HEK293 (cell line): Measurements from ENCODE around the gene DCAF8.

Experiments
- CTCF ChIP-seq: fragments of 450-650 bp; formaldehyde crosslinking; IDR thresholded peaks from 2 replicates; pipeline ENCODE4 v1.5.1; 2016; ENCODE audit warnings: missing biosample characterization, missing genetic modification characterization
- REST ChIP-seq: fragments of 450-650 bp; formaldehyde crosslinking; IDR thresholded peaks from 2 replicates; pipeline ENCODE4 v1.5.1; 2016; ENCODE audit warnings: missing biosample characterization, missing genetic modification characterization
- ZFP41 ChIP-seq: fragments of 450-650 bp; formaldehyde crosslinking; IDR thresholded peaks from 2 replicates; pipeline ENCODE4 v1.5.1; 2016; ENCODE audit warnings: missing biosample characterization, missing genetic modification characterization, borderline replicate concordance
- ZSCAN30 ChIP-seq: fragments of 450-650 bp; IDR thresholded peaks from 2 replicates; pipeline ENCODE4 v1.5.1; 2018; ENCODE audit warnings: missing biosample characterization, mild to moderate bottlenecking, missing genetic modification characterization, moderate library complexity
- ZSCAN4 ChIP-seq: fragments of 450-650 bp; formaldehyde crosslinking; IDR thresholded peaks from 2 replicates; pipeline ENCODE4 v1.5.1; 2017; ENCODE audit warnings: missing biosample characterization, missing genetic modification characterization

DNA sequence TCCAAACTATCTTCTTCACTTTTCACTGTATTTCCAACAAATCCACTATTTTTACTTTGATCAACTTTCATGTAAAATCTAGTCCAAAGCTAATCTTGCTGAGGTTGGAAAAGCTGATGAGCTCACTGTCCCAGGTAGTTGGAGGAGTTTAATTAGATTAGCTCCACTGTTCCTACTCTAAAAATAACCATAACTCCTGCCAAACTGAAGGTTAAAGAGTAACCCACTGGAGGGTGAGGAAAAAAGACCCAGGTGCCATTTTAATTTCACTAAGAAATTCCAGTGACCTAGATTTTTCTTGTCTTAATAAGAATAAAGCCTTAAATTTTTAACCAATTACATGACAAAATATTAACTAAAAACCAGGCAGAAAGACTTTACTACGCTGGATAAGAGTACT lies 15.3 kb downstream of the DCAF8 start:
- TF ChIP-seq REST (tag by site-specific recombination) (no peak), ZSCAN30 (no peak), CTCF (tag by site-specific recombination) (no peak), ZSCAN4 (tag by site-specific recombination) (no peak), ZFP41 (tag by site-specific recombination) (no peak)
